Endothelial cell of umbilical vein (primary cell): Measurements from ENCODE around the gene ZNF281.

ENCODE experiments used
- POLR2A ChIP-seq: IDR thresholded peaks from 2 replicates; pipeline ENCODE4 v1.6.1; 2012; ENCODE audit warnings: low read depth, mild to moderate bottlenecking, control low read depth, low read length
- POLR2AphosphoS5 ChIP-seq: IDR thresholded peaks from 2 replicates; pipeline ENCODE4 v1.6.1; 2012; ENCODE audit warnings: low read depth, mild to moderate bottlenecking, control low read depth, low read length, moderate library complexity; ENCODE audit not compliant: insufficient read depth
- TF ChIP-seq, protein P1 (sequence below), 2 donors: IDR thresholded peaks; 1 replicate in 1 of 2; 2 replicates in 1 of 2; pipeline ENCODE4 v1.5.1; 2011; ENCODE audit warnings: low read length in 2 of 2, mild to moderate bottlenecking in 2 of 2, moderate library complexity in 2 of 2, control low read depth in 1 of 2, inconsistent platforms in 1 of 2, low read depth in 1 of 2; ENCODE audit not compliant: insufficient read depth in 1 of 2; ENCODE audit errors: extremely low read depth in 1 of 2

DNA sequence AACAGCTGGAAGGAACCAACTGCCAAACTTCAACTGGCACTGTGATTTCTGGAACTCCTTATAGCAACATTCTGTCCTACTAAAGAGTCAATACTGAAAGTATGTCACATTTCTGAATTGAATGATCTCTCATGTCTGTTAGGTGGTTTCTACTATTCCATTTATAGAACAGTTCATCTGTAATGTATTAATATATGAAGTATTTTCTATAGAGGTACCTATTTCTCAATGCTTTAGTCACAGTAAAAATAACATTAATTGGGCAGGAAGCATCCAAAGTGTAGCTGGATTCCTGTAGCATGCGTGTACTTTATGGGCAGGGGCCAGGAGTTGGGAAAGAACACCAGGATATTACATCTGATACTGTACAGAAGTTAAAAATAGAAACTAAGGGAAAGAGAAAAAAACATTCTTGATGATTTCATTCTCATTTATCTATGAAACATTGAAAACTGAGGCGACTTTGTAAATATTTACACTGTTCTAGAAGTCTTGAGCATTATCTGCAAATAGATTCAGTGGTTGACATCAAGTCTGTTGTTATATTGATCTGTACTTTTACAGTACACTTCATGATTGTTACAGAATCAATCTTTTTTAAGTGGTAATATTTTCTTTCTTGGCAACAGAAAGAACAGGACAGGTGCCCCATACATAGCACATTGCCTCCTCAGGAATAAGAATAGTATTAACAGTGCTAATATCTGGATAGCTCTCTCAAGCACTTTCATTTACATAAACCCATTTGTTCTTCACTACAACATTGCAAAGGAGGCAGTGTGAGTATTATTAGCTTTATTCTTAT lies 6.2 kb upstream of the ZNF281 start:
- TF ChIP-seq, protein P1, sequence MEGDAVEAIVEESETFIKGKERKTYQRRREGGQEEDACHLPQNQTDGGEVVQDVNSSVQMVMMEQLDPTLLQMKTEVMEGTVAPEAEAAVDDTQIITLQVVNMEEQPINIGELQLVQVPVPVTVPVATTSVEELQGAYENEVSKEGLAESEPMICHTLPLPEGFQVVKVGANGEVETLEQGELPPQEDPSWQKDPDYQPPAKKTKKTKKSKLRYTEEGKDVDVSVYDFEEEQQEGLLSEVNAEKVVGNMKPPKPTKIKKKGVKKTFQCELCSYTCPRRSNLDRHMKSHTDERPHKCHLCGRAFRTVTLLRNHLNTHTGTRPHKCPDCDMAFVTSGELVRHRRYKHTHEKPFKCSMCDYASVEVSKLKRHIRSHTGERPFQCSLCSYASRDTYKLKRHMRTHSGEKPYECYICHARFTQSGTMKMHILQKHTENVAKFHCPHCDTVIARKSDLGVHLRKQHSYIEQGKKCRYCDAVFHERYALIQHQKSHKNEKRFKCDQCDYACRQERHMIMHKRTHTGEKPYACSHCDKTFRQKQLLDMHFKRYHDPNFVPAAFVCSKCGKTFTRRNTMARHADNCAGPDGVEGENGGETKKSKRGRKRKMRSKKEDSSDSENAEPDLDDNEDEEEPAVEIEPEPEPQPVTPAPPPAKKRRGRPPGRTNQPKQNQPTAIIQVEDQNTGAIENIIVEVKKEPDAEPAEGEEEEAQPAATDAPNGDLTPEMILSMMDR (IDR thresholded peaks at IDR 0.05; ENCODE audit: extremely low read depth in 1 of 2, insufficient read depth in 1 of 2, low read depth in 1 of 2, low read length in 2 of 2) = no peak
- TF ChIP-seq POLR2A (no peak), POLR2AphosphoS5 (peak; percentile 51)
